ENCODE results near the gene CBR3.

DNA sequence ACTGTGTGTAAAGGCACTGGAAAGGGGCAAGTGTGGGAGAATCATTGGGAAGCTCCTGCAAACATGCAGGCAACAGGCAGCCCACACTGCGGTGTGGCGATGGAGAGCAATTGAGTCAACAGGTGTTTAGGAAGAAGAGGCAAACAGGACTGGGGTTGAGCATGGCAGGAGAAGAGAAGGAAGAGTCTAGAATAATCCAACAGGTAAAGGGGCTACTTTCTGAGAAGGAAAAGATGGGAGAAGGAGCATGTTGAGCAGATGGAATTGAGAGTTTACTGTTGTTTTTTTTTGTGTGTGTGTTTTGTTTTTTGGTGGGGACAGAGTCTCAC lies 25.9 kb downstream of the CBR3 start:
- TF ChIP-seq POLR2A (IDR thresholded peaks at IDR 0.05) (no peak), EP300 (IDR thresholded peaks at IDR 0.05) (no peak)
